ENCODE data around the gene KIF25.

DNA sequence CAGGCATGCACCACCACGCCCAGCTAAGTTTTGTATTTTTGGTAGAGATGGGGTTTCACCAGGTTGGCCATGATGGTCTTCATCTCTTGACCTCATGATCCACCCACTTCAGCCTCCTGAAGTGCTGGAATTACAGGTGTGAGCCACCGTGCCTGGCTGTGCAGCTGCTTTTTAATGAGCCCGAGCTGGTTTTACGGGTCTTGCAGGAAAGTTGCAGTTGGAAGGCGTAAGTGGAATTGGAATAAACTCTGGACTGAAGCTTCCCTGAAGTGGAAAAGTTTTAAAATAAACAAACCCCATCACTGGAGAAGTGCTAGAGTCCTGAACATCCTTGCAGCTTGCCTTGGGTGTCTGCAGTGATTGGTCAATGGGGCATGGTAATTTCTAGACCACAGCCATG lies 40.4 kb downstream of the KIF25 start:
- TF ChIP-seq CTCF (IDR thresholded peaks at IDR 0.05) = no peak
- TF ChIP-seq POLR2A (IDR thresholded peaks at IDR 0.05) = no peak

Data from heart left ventricle (tissue), 13 donors.